A673 (cell line): Measurements from ENCODE around the gene TRNP1. TPM values are rescaled to one million over a fixed set of nuclear protein-coding genes. Genes with fewer than 3 reads are reported as not detected.

Experiments used
- BruUV-seq: library from RNA; stranded (reverse); fragments of 400-500 nt; replicated peaks from 2 replicates; lab custom pipeline; 2021; lab: Mats Ljungman, UMichigan
- CTCF ChIA-PET: fragments of 300-600 bp; sonication (Branson Sonifier 250); formaldehyde crosslinking; loops from one replicate; lab custom pipeline; 2022; ENCODE audit warnings: antibody characterized with exemption; lab: Charles Lee
- POLR2A ChIA-PET: fragments of 300-600 bp; sonication (Branson Sonifier 250); formaldehyde crosslinking; loops from one replicate; lab custom pipeline; 2022; ENCODE audit warnings: antibody characterized with exemption; ENCODE audit not compliant: low non-redundant PET; lab: Charles Lee
- DNase-seq: peaks from one replicate; pipeline ENCODE4 v3.0.0-alpha.2; 2015; ENCODE audit warnings: low spot score
- H3K27ac ChIP-seq: fragments of 200-600 bp; sonication (generic); 2 replicates; pipeline ENCODE4 v1.5.1; 2016; ENCODE audit warnings: mixed run types, low read depth, mild to moderate bottlenecking, mixed read lengths, antibody characterized with exemption, low read length; ENCODE audit not compliant: poor library complexity, severe bottlenecking
- H3K27me3 ChIP-seq: fragments of 200-600 bp; sonication (generic); replicated peaks from 2 replicates; pipeline ENCODE4 v1.6.1; 2017; ENCODE audit warnings: mixed run types, low read depth, mild to moderate bottlenecking, mixed read lengths, antibody characterized with exemption, low read length; ENCODE audit not compliant: insufficient read depth, poor library complexity
- H3K36me3 ChIP-seq: fragments of 200-600 bp; sonication (generic); 2 replicates; pipeline ENCODE4 v1.6.1; 2016; ENCODE audit warnings: mixed run types, mild to moderate bottlenecking, mixed read lengths, antibody characterized with exemption, low read length; ENCODE audit not compliant: insufficient read depth, poor library complexity, severe bottlenecking
- H3K4me1 ChIP-seq: fragments of 200-600 bp; sonication (generic); 2 replicates; pipeline ENCODE4 v1.6.1; 2017; ENCODE audit warnings: mixed run types, mild to moderate bottlenecking, mixed read lengths, antibody characterized with exemption, low read length; ENCODE audit not compliant: insufficient read depth, poor library complexity, severe bottlenecking
- H3K4me3 ChIP-seq: fragments of 200-600 bp; sonication (generic); 2 replicates; pipeline ENCODE4 v1.5.1; 2016; ENCODE audit warnings: low read depth, mixed run types, mild to moderate bottlenecking, mixed read lengths, low read length; ENCODE audit not compliant: poor library complexity, severe bottlenecking
- H3K9me3 ChIP-seq: fragments of 200-600 bp; sonication (generic); 2 replicates; pipeline ENCODE4 v1.6.1; 2016; ENCODE audit warnings: mixed run types, low read depth, mild to moderate bottlenecking, mixed read lengths, antibody characterized with exemption, low read length; ENCODE audit not compliant: poor library complexity, severe bottlenecking
- CTCF ChIP-seq: fragments of 300-800, 200-600 bp; sonication (generic); conservative IDR thresholded peaks from 2 replicates; pipeline ENCODE4 v1.5.1; 2017; ENCODE audit warnings: low read depth, mild to moderate bottlenecking, antibody characterized with exemption, low read length, moderate library complexity, mixed read lengths
- EZH2 ChIP-seq: fragments of 200-600 bp; sonication (generic); IDR thresholded peaks from 2 replicates; pipeline ENCODE4 v1.6.1; 2017; ENCODE audit warnings: borderline replicate concordance, low read depth, mild to moderate bottlenecking, mixed read lengths, antibody characterized with exemption, low read length; ENCODE audit not compliant: poor library complexity, severe bottlenecking
- intact Hi-C: fragments of 100-400 bp; cut with micrococcal nuclease; formaldehyde crosslinking; loops from one replicate; pipeline ENCODE4 v1.10.0; 2022; ENCODE audit not compliant: unreplicated experiment
- total RNA-seq: library from RNA; stranded (reverse); gene quantifications from 2 replicates; pipeline ENCODE4 v1.2.3, GENCODE V29; 2021

TRNP1 gene
- total RNA-seq, 1 experiment from 2014 or later, result 1.0 TPM

GRCh38 chr1:27003745-27004470 is 10.4 kb downstream of the TRNP1 start:
- Histone ChIP-seq H3K27ac (no peak overlapping the region), H3K36me3 (no peaks in the 10 kb centered on the region), H3K4me1 (peaks cover 23% of the 10 kb centered on the region), H3K9me3 (no peaks in the 10 kb centered on the region), H3K4me3 (no peak overlapping the region), H3K27me3 (no peaks in the 10 kb centered on the region)
- BruUV-seq, result no TSS peak
- no peak for TF ChIP-seq CTCF
- no peak for TF ChIP-seq EZH2
- DNase-seq, result no peak
- CTCF ChIA-PET, result no interaction called here
- POLR2A ChIA-PET, result no interaction called here
- intact Hi-C loops, result no loop called here

GRCh38 chr1:27004471-27005165 is 11.1 kb downstream of the TRNP1 start:
- no TSS peak for BruUV-seq
- Histone ChIP-seq H3K27me3 (no peaks in the 10 kb centered on the region), H3K36me3 (no peaks in the 10 kb centered on the region), H3K9me3 (no peaks in the 10 kb centered on the region), H3K4me1 (peaks cover 23% of the 10 kb centered on the region), H3K27ac (no peak overlapping the region), H3K4me3 (no peak overlapping the region)
- DNase-seq, result no peak
- TF ChIP-seq EZH2 (no peak), CTCF (no peak)
- intact Hi-C loops, result no loop called here
- ChIA-PET POLR2A (no interaction called here), CTCF (interaction anchor here (0.5 kb wide), 1 partner anchor 42 kb away, joined by 5 read pairs; no protein-coding TSS in a partner anchor)

- Histone ChIP-seq H3K27ac (no peak overlapping the region), H3K4me3 (no peak overlapping the region), H3K9me3 (no peaks in the 10 kb centered on the region), H3K4me1 (peaks cover 18% of the 10 kb centered on the region), H3K27me3 (no peaks in the 10 kb centered on the region), H3K36me3 (no peaks in the 10 kb centered on the region)
- ChIA-PET CTCF (no interaction called here), POLR2A (no interaction called here)
- DNase-seq, result no peak
- intact Hi-C loops, result no loop called here
- no TSS peak for BruUV-seq
- no peak for TF ChIP-seq EZH2
- no peak for TF ChIP-seq CTCF
Measured at GRCh38 chr1:27005166-27005530, 11.7 kb downstream of the TRNP1 start.
